GM18507 (cell line): Measurements from ENCODE around the gene SLC7A14.

ENCODE experiments used
- DNase-seq: peaks from one replicate; pipeline ENCODE4 v3.0.0; 2011; ENCODE audit warnings: low read depth; ENCODE audit not compliant: insufficient read length; ENCODE audit errors: extremely low spot score
- FAIRE-seq: peaks from 2 replicates; lab custom pipeline; 2011; peaks lifted over from hg19 to GRCh38; lab: Jason Lieb, UNC

SLC7A14 gene

GRCh38 chr3:170585937-170586310 lies at the start of gene SLC7A14:
Gene SLC7A14, minus strand, starts transcription at chr3:170586075. Its CDS starts 59,139 bp downstream, at chr3:170526936.
- DNase-seq (no peak), FAIRE-seq (no peak)

- no peak for FAIRE-seq
- DNase-seq, result no peak
Observed at GRCh38 chr3:170635385-170635735, 49.5 kb upstream of the SLC7A14 start.

GRCh38 chr3:170634663-170635384 lies 48.9 kb upstream of the SLC7A14 start:
- DNase-seq (peak; percentile 7), FAIRE-seq (peak; percentile 84)

GRCh38 chr3:170633573-170633972 lies 47.7 kb upstream of the SLC7A14 start:
- FAIRE-seq (no peak), DNase-seq (no peak)

GRCh38 chr3:170632780-170633179 lies 46.9 kb upstream of the SLC7A14 start:
- DNase-seq, result peak; percentile 45
- FAIRE-seq, result peak; percentile 97

- no peak for DNase-seq
Observed at GRCh38 chr3:170631755-170632488, 46.0 kb upstream of the SLC7A14 start.

GRCh38 chr3:170623524-170623923 lies 37.6 kb upstream of the SLC7A14 start:
- FAIRE-seq, result no peak
- no peak for DNase-seq

More at GRCh38 chr3:170631755-170632488, 46.0 kb upstream of the SLC7A14 start:
- FAIRE-seq, result no peak

- DNase-seq, result no peak
- FAIRE-seq, result no peak
Observed at GRCh38 chr3:170622369-170623159, 36.7 kb upstream of the SLC7A14 start.

- FAIRE-seq (no peak), DNase-seq (no peak)
Observed at GRCh38 chr3:170621256-170621655, 35.4 kb upstream of the SLC7A14 start.

- FAIRE-seq (no peak), DNase-seq (no peak)
Observed at GRCh38 chr3:170614214-170614966, 28.5 kb upstream of the SLC7A14 start.

GRCh38 chr3:170611751-170612150 lies 25.9 kb upstream of the SLC7A14 start:
- FAIRE-seq (no peak), DNase-seq (no peak)

GRCh38 chr3:170610321-170610884 lies 24.5 kb upstream of the SLC7A14 start:
- DNase-seq (no peak), FAIRE-seq (no peak)

- DNase-seq (no peak), FAIRE-seq (peak; percentile 9)
Observed at GRCh38 chr3:170608475-170608874, 22.6 kb upstream of the SLC7A14 start.

GRCh38 chr3:170606675-170607074 lies 20.8 kb upstream of the SLC7A14 start:
- no peak for DNase-seq

GRCh38 chr3:170605490-170605889 lies 19.6 kb upstream of the SLC7A14 start:
- FAIRE-seq (no peak), DNase-seq (no peak)

More at GRCh38 chr3:170606675-170607074, 20.8 kb upstream of the SLC7A14 start:
- FAIRE-seq, result no peak

- DNase-seq, result no peak
- no peak for FAIRE-seq
Observed at GRCh38 chr3:170603770-170604510, 18.1 kb upstream of the SLC7A14 start.

GRCh38 chr3:170602556-170602955 lies 16.7 kb upstream of the SLC7A14 start:
- DNase-seq (no peak), FAIRE-seq (no peak)

- no peak for DNase-seq
- no peak for FAIRE-seq
Observed at GRCh38 chr3:170600005-170600624, 14.2 kb upstream of the SLC7A14 start.
